ENCODE measurements around the gene ZNF575.

ZNF575 gene, protein sequence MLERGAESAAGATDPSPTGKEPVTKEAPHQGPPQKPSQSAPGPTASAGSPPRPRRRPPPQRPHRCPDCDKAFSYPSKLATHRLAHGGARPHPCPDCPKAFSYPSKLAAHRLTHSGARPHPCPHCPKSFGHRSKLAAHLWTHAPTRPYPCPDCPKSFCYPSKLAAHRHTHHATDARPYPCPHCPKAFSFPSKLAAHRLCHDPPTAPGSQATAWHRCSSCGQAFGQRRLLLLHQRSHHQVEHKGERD

DNA sequence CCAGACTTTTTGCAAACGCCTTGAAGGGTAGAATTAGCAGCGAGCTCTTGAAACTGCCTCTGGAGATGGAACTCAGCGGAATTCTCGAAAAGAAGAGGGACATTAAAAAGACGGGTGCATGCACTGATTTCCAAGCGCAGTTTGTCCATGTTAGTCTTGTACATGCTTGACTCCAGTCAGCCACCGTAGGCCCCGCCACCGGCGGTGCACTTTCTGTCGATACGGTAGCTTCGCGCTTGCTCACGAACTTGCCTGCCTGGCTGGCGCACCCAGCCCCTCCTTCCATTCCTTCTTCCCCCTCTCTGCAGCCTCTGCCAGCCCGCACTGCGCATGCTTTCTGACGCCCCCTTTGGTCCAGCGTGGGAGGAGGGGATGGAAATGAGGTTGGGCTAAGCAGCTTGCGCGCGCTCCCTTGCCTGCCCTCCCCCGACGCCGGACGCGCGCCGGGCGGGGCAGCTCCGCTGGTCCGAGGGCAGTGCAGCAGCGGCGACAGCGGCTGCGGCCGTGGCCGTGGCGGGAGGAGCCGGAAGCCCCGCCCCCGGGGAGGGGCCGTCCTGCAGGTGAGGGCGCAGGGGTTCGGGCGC, at the start of gene ZNF575:
ZNF575 (plus strand) TSS at position 227 of the 584 bp plus-strand sequence. CDS start 1,235 bp downstream, outside the sequence.
- FAIRE-seq = peak; percentile 61

DNA sequence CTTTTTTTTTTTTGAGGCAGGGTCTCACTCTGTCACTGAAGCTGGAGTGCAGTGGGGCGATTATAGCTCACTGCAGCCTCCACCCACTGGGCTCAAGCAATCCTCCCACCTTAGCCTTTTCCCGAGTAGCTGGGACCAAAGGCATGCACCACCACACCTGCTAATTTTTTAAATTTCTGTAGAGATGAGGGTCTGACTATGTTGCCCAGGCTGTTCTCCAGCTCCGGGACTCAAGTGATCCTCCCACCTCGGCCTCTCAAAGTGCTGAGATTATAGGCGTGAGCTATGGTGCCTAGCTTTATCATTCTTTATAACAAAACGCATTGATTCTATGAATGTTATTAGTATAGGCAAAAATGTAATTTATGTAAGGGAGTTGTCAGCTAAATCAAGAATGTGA, 49.7 kb upstream of the ZNF575 start:
- no peak for FAIRE-seq

DNA sequence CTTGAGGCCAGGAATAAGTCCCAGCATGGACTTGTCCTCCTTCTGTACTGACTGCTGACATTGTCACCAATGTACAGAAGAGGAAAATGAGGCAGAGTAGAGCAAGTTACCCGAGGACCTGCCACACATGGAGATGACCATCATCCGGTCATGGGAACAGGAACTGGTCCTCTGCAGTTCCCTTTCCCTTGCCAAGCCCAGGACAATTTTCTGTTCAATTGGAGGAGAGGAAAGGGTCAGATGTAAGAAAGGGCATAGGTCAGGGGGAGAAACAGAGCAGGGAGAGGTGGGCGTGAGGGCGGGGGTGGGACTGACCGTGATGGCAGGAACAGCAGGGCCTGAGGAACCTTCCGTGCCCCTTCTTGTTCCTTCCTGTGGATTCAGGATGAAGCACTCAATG, 47.0 kb upstream of the ZNF575 start:
- FAIRE-seq = no peak

DNA sequence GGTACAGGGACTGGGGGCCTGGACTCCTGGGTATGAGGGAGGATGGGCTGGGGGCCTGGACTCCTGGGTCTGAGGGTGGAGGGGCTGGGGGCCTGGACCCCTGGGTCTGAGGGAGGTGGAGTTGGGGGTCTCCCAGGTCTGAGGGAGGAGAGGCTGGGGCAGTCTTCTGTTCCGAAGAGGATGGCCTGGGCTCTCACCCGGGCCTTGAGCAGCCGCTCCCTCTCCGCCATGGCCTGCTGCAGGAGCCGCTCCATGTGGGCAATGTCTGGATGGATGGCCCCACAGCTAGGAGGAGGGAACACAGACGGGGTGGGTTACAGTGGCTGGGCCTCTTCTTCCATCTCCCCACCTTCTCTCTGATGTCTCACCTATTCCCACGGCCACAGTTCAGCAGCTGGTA, 46.6 kb upstream of the ZNF575 start:
- FAIRE-seq = no peak

DNA sequence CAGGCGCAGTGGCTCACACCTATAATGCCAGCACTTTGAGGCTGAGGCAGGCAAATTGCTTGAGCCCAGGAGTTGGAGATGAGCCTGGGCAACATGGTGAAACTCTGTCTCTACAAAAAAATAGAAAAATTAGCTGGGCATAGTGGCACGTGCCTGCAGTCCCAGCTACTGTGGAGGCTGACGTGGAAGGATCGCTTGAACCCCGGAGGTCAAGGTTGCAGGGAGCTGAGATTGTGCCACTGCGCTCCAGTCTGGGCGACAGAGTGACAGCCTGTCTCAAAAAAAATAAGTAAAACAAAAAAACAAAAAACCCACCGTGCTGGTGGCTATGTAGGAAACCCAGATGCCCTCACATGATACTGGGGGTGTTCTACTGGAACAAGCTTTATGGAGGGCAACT, 44.8 kb upstream of the ZNF575 start:
- no peak for FAIRE-seq

DNA sequence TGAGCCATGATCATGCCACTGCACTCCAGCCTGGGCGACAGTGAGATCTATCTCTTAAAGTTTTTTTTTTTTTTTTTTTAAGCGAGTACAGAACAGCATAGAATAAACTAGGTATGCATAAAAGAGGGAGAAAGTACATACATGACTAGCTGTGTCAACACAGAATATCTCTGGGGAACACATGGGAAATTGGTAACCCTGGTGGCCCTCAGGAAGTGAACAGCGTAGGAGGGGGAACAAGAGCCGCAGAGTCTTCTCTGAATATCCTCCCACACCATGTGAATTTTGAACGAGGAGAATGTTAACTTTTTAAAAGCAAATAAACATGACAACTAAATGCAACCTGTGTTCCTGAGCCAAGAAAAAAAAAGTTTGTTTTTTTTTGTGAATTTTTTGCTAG, 43.7 kb upstream of the ZNF575 start:
- FAIRE-seq = no peak

DNA sequence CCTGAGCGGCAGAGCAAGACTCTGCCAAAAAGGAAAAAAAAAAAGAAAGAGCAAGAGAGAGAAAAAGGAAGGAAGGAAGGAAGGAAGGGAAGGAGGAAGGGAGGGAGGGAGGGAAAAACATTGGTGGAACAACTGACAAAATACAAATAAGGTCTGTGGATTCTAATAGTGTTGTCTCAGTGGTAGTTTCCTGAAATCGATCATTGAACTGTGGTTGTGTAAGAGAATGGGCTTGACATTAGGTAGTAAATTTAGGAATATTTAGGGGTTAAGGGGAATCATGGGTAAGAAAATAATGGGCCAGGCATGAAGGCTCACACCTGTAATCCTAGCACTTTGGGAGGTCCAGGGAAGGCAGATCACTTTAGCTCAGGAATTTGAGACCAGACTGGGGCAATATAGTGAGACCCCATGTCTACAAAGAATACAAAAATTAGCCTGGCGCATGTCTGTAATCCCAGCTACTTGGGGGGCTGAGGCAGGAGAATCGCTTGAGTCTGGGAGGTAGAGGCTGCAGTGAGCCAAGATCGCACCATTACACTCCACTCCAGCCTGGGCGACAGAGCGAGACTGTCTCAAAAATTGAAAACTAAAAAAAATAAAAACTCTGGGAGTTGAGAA, 42.9 kb upstream of the ZNF575 start:
- no peak for FAIRE-seq

DNA sequence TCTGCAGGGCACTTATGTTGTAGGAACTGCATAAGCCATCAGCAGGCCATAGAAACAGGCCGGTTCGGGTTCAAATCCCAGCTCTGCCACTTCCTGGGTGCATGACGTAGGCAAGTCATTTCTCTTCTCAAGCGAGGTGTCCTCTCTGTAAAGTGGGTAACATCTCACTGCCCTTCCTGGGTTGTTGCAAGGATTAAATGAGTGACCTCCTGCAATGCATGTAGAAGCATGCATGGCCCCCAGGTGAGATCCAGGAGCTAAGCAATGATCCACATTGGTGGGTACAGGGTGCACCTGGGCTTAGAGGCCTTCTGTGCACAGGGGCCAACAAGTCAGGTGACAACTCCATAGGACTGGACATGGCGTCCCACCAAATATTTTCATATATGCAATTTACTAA, 42.2 kb upstream of the ZNF575 start:
- no peak for FAIRE-seq

DNA sequence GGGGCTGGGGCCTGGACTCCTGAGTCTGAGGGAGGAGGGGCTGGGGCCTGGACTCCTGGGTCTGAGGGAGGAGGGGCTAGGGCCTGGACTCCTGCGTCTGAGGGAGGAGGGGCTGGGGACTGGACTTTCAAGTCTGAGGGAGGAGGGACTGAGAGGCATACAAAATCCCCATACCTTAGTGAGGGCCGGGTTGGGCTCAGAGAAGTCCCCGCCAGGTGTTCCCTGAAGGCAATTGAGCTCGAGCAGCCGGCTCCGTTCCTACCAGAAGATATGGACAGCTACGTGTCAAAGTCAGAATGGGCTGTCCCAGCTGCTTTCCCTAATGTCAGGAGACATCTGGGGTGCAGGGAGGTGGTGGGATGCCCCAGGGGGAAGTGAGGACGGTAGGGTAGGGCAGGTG, 37.9 kb upstream of the ZNF575 start:
- FAIRE-seq = no peak

DNA sequence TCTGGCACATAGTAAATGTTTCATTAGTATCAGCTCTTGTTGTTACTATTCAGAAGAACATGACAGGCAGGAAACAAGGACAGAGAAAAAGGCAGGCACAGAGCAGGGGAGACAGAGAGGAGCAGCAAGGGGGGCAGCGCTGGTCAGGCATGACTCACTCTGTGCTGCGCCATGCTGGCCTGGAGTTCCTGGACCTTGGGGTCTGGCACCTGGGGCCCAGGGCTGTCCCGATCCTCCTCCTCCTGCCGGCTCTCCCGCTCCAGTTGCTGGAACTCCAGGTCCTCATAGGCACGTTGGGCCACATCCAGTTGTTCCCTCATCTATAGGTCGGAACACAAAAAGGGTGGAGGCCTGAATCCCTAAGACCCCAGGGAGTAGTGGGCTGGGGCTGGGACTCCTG, 36.0 kb upstream of the ZNF575 start:
- no peak for FAIRE-seq

DNA sequence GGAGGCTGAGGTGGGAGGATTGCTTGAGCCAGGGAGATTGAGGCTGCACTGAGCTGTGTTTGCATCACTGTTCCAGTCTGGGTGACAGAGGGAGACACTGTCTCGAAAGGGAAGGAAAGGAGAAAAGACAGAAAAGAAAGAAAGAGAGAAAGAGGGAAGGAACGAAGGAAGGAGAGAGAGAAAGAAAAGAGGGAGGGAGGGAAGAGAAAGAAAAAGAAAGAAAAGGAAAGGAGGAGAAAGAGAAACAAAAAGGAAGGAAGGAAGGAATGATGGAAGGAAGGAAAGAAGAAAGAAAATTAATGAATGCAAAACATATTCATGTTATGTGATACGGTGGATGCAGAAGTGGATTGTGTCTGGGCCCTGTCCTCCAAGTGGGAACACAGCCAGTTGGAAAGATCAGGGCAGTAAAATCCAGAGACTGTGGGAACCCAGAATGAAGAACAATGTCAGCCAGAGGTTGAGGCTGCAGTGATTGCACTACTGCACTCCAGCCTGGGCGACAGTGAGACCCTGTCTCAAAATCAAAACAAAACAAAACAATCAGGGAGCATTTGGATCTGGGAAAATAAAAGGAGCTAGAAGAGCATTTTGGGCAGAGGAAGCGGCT, 34.6 kb upstream of the ZNF575 start:
- FAIRE-seq = no peak

DNA sequence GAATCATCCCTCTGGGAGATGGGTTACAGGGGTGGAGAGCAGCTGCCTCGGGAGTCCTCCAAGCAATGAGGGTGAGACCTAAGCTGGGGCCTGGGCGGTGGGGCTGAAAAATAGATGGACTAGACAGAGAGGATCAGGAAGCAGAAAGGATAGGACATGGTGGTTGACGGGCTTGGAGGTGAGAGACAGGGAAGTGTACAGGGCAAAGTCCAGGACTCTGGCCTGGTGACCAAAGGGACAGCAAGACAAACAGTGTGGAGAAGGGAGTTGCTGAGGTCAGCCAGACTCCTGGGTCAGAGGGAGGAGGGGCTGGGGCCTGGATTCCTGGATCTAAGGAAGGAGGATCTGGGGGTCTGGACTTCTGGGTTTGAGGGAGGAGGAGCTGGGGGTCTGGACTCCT, 33.9 kb upstream of the ZNF575 start:
- FAIRE-seq = no peak

DNA sequence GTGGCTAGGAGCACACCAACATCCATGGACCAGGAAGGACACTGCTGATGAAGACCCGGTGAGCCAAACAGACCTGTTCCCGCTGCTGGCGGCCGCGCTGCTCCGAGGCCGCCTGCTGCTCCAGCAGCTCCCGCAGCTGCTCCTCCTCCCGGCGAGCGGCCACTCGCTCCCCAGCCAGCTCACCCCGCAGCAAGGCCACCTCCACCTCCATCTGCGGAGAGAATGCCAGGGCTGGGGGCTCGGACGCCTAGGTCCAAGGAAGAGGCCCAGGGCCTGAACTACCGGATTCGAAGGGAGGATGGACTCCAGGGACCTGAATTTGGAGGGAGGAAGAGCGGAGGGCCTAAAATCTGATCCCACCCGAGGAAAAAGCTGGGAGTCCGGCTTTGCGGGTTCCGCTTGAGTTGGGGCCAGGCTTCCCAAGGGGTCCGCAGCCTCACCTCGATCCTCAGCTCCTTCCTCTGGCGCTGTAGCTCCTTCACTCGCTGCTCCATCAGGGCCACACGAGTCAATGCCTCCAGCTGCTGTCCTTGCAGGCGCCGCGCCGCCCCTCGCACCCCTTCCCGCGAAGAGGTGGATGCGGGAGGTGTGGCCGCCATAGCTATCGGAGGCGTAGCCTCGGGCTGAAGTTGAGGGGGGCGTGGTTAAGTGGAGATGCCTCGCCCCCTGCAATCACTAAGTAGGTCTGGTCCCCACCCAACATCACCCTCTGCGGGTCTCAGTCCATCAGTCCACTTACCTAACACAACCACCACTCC, 31.1 kb upstream of the ZNF575 start:
- FAIRE-seq = no peak

DNA sequence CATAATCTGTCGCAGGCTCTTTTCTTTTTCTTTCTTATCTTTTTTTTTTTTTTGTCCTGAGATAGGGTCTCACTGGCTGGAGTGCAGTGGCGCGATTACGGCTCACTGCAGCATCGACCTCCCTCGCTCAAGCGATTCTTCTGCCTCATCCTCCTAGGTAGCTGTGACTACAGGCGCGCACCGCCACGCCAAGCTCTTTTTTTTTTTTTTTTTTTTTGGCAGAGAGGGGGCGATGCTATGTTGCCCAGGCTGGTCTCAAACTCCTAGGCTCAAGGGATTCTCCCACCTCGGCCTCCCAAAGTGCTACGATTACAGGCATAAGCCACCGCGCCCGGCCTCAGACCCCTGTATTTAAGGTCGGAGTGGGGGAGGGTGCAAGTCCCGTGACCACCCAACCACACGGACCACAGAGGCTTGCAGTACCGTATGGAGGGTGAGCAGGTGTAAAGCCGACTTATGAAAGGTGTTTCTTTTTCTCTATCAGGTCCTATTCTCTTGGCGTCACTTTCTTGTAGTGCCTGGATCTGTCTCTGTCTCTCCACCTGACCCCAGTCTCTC, 30.5 kb upstream of the ZNF575 start:
- no peak for FAIRE-seq

DNA sequence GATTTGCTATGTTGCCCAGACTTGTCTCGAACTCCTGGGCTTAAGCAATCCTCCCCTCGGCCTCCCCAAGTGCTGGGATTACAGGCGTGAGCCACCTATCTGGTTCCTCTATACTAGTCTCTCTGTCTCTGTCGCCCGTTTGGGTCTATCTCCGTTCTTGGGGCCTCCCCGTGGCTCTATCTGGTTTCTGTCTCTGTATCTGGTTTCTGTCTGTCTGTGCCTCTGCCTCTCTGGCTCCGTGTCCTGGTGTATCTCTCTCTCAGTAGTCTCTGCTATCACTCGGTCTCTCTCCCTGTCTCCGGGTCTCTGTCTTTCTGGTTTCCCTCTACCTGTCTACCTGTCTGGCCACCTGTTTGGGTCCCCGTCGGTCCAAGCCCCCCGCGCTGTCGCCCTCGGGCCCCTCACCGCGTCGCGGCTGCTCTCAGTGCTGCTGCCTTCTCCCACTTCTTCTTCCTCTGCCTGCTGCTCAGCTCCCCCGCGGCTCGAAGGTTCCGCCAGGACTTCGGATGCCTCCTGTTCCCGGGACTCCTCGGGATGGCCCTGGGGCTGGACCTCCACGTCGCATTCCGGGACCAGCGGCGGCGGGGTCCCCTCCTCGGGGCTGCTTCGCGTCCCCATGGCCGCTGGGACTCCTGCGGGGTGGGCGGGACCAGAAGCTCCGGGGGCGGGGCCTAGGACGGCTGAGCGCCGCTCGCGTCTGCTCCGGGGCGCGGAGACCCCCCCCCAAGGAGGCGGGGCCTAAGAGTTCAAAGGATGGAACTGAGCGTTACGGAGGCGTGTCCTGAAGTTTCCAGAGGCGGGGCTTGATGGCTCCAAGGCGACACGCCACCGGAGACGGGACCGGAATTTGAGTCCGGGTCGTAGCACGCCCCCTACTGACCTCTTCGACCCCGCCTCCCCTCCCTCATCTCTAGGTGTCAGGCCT, 29.2 kb upstream of the ZNF575 start:
- peak; percentile 62 for FAIRE-seq

DNA sequence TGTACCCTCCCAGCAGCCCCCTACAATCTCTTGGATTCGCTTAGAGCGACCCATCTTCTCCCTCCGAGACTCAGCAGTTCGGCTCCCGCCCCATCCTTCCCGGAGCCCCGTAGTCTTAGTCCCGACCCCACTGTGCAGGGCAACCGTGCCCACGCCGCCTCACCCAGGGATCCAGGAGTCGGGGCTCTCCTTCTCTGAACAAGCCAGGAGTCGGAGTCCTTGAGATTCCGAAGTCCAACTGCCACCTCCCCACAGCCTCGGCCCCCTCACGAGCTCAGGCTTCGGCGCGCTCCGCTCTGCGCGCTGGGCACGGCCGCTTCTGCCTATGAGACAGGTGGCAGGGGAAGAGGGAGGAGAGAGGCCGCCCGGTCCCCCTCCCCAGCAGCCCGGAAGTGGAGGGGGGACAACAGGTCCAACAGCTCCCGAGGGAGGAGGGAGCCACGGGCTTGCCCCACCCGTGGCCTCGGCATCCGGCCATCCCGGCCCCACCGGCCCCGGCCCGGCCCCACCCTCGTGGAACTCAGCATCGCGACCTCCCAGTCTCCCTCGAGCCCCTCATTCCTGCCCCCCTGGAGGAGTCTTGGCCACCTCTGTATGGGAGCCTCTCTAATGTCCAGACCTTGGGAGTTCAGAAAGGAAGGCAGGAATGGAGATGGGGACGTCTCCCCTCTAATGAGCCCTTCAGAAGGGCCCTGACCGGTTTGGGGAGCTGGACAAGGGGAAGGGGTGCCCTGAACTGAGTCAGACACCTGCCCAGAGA, 28.4 kb upstream of the ZNF575 start, which contains the start of gene PHLDB3:
PHLDB3 (minus strand) TSS at position 321 of the 760 bp plus-strand sequence. CDS start 628 bp downstream, outside the sequence.
- no peak for FAIRE-seq

DNA sequence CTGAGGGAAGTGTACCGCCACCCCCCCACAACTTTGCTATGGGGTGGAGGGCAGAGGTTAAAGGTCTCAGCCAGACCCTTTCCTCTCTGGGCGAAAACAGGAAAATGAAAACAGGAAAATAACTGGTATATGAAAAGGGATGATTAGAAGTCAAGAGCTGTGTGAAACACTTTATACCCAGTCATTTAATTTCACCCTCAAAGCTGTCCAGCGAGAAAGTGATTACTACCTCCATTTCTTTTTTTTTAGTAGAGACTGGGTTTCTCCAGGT, 27.9 kb upstream of the ZNF575 start:
- no peak for FAIRE-seq

DNA sequence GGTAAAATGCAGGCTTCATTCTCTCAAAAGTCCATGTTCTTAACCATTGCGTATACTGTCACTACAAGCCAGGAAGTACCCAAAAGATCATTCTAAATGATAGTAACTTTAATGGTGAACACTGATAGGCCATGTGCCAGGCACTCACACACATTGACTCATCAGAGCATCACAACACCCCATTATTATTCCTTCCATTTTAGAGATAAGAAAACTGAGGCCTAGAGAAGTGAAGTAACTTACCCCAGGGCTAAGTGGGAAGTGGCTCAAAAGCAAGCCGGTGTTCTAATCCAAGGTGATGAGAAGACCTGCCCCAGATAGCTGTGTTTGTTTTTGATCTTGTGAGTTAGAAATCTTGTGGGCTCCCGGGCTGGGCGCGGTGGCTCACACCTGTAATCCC, 27.0 kb upstream of the ZNF575 start:
- no peak for FAIRE-seq

DNA sequence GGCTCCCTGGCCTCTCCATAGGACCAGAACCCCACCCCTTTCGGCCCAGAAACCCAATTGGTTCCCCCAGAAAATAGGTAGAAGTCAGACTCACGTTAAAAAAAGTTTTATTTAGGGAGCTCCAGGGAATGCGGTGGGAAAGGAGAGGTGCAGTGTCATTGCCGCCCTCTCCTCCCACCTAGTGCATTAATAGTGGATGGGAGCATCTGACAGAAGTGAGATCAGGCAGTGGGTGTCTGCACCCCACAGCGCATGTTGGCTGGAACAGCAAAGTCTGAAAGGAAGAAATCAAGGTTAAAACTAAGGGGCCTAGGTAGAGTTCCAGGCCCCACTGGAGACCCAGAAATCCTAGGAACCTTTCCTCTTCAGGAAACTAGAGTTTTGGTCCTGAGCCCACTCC, 26.4 kb upstream of the ZNF575 start:
- FAIRE-seq = no peak

DNA sequence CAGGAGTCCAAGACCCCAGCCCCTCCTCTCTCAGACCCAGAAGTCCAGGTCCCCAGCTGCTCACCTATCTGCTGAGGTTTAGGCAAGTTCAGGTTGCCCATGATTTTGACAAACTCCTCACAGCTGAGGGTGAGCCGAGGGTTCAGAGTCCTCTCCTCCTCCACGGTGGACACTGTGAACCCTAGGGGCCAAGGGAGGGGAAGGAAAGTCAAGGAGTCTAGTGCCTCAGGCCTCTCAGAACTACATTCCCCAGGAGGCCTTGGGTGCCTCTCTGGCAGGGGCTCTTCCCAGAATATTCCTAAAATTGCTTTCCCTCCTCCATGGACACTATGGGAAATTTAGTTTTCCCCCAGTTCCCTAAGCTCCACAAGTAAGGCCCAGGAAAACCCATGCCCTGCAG, 25.1 kb upstream of the ZNF575 start:
- FAIRE-seq = no peak

DNA sequence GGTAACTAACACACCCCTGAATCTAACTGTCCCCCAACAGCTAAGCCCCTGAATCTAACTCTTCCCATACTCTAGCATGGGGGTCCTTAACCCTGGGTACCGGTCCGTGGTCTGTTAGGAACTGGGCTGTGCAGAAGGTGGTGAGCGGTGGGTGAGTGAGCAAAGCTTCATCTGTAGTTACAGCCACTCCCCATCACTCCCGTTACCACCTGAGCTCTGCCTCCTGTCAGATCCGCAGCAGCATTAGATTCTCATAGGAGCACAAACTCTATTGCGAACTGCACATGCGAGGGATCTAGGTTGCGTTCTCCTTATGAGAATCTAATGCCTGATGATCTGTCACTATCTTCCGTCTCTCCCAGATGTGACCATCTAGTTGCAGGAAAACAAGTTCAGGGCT, 22.3 kb upstream of the ZNF575 start:
- no peak for FAIRE-seq
